Astrocyte of the cerebellum (primary cell): Measurements from ENCODE around the gene GTPBP3.

Experiments
- DNase-seq: peaks from one replicate; pipeline ENCODE4 v3.0.0-alpha.2; 2011; ENCODE audit warnings: low read depth
- H3K4me3 ChIP-seq: 2 replicates; pipeline ENCODE4 v1.5.1; 2011; ENCODE audit warnings: mild to moderate bottlenecking, low read depth, low read length, moderate library complexity
- in situ Hi-C: cut with HindIII; loops from 2 replicates; pipeline ENCODE4 v1.10.0; 2017; ENCODE audit warnings: low sequenced_read_pairs
- TF ChIP-seq, protein P1 (sequence below): IDR thresholded peaks from 2 replicates; pipeline ENCODE4 v1.5.1; 2012; ENCODE audit warnings: low read length, low read depth, moderate library complexity, mild to moderate bottlenecking; ENCODE audit errors: missing control alignments

GTPBP3 gene

DNA sequence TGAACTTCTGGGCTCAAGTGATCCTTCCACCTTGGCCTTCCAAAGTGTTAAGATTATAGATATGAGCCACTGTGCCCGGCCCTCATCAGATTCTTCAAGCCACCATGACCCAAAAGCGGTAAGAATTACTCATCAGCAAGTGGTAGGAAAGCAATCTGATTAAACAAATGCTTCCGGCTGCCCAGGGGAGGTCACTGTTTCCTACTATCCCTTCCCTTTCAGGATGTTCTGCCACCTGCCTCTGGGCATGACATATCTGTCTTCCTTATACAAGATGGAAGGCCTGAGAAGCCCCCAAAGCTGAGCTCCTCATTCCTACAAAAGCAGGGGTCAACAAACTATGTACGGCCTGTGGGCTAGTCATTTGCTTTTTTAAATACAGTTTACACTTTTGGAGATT is 41.1 kb upstream of the GTPBP3 start:
- TF ChIP-seq, protein P1, sequence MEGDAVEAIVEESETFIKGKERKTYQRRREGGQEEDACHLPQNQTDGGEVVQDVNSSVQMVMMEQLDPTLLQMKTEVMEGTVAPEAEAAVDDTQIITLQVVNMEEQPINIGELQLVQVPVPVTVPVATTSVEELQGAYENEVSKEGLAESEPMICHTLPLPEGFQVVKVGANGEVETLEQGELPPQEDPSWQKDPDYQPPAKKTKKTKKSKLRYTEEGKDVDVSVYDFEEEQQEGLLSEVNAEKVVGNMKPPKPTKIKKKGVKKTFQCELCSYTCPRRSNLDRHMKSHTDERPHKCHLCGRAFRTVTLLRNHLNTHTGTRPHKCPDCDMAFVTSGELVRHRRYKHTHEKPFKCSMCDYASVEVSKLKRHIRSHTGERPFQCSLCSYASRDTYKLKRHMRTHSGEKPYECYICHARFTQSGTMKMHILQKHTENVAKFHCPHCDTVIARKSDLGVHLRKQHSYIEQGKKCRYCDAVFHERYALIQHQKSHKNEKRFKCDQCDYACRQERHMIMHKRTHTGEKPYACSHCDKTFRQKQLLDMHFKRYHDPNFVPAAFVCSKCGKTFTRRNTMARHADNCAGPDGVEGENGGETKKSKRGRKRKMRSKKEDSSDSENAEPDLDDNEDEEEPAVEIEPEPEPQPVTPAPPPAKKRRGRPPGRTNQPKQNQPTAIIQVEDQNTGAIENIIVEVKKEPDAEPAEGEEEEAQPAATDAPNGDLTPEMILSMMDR = no peak
- DNase-seq = no peak
- no peak overlapping the region for H3K4me3 ChIP-seq
- in situ Hi-C loops = no loop called here

DNA sequence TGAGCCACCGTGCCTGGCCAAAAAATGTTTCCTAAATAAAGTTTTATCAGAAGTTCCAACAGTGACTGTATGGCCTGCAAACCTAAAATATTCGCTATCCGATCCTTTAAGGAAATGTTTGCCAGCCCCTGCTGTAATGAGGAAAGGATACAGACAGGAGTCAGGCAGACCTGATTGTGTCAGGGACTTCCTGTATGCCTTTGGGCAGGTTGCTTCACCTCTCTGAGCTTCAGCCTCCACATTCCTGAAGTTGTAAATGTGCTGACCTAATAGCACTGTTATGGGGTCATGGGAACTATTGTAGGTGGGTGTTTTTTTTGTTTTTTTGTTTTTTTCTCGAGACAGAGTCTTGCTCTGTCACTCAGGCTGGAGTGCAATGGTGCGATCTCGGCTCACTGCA is 40.4 kb upstream of the GTPBP3 start:
- no peak overlapping the region for H3K4me3 ChIP-seq
- in situ Hi-C loops = no loop called here
- no peak for DNase-seq
- TF ChIP-seq, protein P1 = no peak

DNA sequence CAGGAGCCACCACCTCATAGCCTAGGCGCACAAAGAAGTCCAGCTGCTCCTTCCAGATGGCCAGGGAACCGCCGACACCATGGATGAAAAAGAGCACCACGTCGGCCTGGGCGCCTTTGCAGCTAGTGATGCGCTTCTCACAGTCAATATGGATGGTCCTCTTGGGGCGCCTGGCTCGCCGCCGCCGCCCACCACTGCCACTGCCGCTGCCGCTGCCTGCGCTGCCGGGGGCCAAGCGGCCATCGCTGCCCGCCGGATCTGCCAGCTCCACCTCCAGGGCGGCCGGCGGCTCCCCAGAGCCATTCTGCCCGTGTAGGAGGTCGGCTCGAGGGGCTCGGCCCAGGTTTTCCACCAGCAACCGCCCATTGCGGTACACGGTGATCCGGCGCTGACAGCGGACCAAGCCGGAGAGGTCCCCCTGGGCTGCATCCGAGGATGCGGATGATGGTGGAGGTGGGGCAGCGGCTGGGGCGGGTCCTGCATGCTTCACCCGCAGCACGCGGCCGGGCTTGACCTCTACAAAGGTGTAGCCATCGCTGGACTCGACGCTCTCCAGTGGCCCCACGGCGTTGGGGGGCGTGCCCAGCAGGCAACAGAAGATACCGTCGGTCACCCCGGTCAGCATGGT is 36.2 kb upstream of the GTPBP3 start:
- DNase-seq = no peak
- in situ Hi-C loops = loop anchor here (25.0 kb wide), 1 partner anchor 139 kb away; no protein-coding TSS in a partner anchor
- H3K4me3 ChIP-seq = no peak overlapping the region
- TF ChIP-seq, protein P1 = no peak

DNA sequence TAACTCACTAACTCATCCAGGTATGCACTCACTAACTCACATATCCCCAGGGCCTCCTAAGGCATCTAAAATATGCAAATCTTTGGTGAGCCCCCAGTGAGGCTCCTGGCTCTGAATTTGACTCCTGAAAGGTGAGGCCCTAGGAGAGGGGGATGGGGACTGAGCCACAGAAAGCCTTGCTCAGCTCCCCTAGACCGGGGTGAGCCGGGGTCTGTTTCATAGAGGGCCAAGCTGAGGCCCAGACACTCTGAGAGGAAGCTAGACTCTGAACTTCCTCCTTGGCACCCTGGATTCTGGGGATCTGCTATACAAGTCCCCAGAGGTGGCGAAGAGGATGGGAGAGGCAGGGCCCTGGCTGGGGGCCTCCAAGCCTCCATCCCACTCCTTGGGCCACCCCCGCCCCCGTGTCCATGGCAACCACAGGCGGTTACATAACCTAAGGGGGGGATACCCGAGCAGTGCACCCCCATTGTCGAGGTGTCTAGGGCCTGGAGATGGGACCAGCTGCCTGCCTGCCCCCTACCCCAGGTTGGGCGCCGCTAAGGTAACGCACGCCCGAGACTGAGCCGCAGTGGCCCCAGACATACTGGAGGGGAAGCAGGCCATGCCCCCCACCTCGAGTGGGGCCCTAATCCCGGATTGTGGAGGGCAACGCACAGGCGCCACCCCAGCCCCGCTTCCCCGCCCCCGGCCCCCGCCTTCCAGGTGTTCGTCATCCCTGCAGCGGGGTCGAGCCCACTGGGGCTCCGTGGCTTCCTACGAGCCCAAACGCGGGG is 34.8 kb upstream of the GTPBP3 start:
- H3K4me3 ChIP-seq = peak overlapping the region; percentile 67
- DNase-seq = no peak
- TF ChIP-seq, protein P1 = no peak
- in situ Hi-C loops = loop anchor here (25.0 kb wide), 1 partner anchor 140 kb away; no protein-coding TSS in a partner anchor

DNA sequence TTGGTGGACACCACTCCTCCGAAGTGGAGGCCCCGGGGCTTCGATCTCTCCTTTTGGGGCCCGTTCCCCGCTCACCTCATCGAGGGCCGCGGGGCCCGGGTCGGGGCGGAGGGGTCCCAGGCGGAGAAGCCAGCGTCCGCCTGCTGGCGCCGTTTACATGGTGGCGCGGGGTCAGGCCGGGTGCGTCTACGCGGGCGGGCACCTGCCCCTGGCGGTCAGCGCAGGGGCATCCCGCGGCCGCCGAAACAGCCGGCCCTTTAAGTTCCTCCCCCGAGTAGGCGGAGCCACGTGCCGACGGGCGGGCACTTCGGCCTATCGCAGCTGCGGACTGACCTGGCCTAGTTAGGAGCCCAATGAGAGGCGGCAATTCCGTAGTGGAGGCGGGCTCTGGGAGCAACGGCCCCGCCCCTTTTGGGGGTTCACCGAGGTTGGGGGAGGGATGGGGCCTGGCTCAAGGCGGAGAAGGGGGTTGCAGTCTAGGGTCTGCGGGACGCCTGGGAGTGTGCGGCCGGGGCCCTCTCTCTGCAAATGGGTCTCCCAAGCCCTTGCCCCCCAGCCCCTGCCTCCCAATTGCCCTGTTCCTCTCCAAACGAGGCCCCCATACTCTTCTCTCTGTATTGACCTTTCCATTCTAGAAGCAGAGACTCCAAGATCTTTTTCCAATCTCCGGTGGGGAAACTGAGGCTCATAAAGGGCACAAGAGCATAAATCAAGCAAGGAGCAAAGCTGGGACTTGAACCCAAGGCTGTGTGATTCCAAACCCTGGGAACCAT is 34.0 kb upstream of the GTPBP3 start, which contains the start of gene ABHD8:
Gene ABHD8, minus strand, starts transcription at position 259 of the 773 bp plus-strand sequence. CDS start 1,809 bp downstream, outside the sequence.
- peak; percentile 88 for DNase-seq
- in situ Hi-C loops = loop anchor here (25.0 kb wide), 1 partner anchor 141 kb away; no protein-coding TSS in a partner anchor
- TF ChIP-seq, protein P1 = peak; percentile 45
- H3K4me3 ChIP-seq = peak within 1 kb of the TSS; percentile 67

DNA sequence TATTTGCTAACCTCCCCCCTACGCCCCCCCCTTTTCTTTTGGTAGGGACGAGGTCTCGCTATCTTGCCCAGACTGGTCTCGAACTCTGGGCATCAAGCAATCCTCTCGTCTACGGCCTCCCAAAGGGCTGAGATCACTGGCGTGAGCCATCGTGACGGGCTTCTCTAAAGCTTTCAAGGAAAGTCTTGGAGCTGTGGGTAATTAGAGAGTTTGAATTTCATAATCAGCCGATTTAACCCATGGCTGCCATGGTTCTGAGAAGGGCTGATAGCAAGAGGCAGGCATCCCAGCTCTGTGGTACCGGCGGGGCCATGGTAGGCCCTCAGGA is 33.4 kb upstream of the GTPBP3 start:
- no peak overlapping the region for H3K4me3 ChIP-seq
- TF ChIP-seq, protein P1 = no peak
- no peak for DNase-seq
- in situ Hi-C loops = loop anchor here (25.0 kb wide), 1 partner anchor 142 kb away; no protein-coding TSS in a partner anchor
